Tibial artery (tissue), 4 donors: ENCODE data around the gene TCFL5.

ENCODE experiments used
- DNase-seq, 2 donors: peaks; one replicate each; pipeline ENCODE4 v3.0.0-alpha.2; 2019
- H3K27ac ChIP-seq, 2 donors: fragments of 200-600 bp; sonication (generic) in 1 of 2; 1 replicate in 1 of 2; 2 replicates in 1 of 2; pipeline ENCODE4 v1.5.1; 2018 to 2019; ENCODE audit warnings: mild to moderate bottlenecking in 1 of 2
- H3K27me3 ChIP-seq, 2 donors: fragments of 200-600 bp; sonication (generic) in 1 of 2; one replicate each; pipeline versions ENCODE4 v1.5.1 to v1.6.0; 2016 to 2019
- H3K36me3 ChIP-seq, 3 donors: fragments of 200-600 bp; sonication (generic) in 2 of 3; one replicate each; pipeline ENCODE4 v1.5.1; 2016 to 2019; ENCODE audit warnings: mild to moderate bottlenecking in 2 of 3
- H3K4me1 ChIP-seq, 4 donors: fragments of 200-600 bp; sonication (generic) in 2 of 4; 1 replicate in 3 of 4; 2 replicates in 1 of 4; pipeline ENCODE4 v1.5.1; 2016 to 2019
- H3K4me3 ChIP-seq, 2 donors: fragments of 200-600 bp; sonication (generic) in 1 of 2; 1 replicate in 1 of 2; 2 replicates in 1 of 2; pipeline ENCODE4 v1.5.1; 2018 to 2019; ENCODE audit warnings: mild to moderate bottlenecking in 2 of 2
- H3K9me3 ChIP-seq, 3 donors: fragments of 200-600 bp; sonication (generic) in 1 of 3; one replicate each; pipeline ENCODE4 v1.5.1; 2016 to 2019
- intact Hi-C: fragments of 100-400 bp; cut with DNase I; formaldehyde crosslinking; loops from one replicate; pipeline ENCODE4 v1.15.0; 2023; ENCODE audit warnings: low total_unique reads
- TF ChIP-seq, protein P1 (sequence below), 2 experiments: fragments of 200-600 bp in 1 of 2; fragments of 450-650 bp in 1 of 2; IDR thresholded peaks; one replicate each; pipeline ENCODE4 v1.5.1; 2017 to 2019; ENCODE audit warnings: antibody characterized with exemption in 2 of 2, mild to moderate bottlenecking in 1 of 2, moderate library complexity in 1 of 2

Gene TCFL5

GRCh38 chr20:62799036-62799435 lies 62.6 kb downstream of the TCFL5 start:
- intact Hi-C loops, result no loop called here
- H3K36me3 ChIP-seq, result peaks cover 15 to 38% (median 35%) of the 10 kb centered on the region in 3 donors
- H3K4me3 ChIP-seq, result no peak overlapping the region
- TF ChIP-seq, protein P1, sequence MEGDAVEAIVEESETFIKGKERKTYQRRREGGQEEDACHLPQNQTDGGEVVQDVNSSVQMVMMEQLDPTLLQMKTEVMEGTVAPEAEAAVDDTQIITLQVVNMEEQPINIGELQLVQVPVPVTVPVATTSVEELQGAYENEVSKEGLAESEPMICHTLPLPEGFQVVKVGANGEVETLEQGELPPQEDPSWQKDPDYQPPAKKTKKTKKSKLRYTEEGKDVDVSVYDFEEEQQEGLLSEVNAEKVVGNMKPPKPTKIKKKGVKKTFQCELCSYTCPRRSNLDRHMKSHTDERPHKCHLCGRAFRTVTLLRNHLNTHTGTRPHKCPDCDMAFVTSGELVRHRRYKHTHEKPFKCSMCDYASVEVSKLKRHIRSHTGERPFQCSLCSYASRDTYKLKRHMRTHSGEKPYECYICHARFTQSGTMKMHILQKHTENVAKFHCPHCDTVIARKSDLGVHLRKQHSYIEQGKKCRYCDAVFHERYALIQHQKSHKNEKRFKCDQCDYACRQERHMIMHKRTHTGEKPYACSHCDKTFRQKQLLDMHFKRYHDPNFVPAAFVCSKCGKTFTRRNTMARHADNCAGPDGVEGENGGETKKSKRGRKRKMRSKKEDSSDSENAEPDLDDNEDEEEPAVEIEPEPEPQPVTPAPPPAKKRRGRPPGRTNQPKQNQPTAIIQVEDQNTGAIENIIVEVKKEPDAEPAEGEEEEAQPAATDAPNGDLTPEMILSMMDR (IDR thresholded peaks at IDR 0.05), result no peak
- no peak overlapping the region for H3K27ac ChIP-seq
- H3K9me3 ChIP-seq, result no peaks in the 10 kb centered on the region
- H3K4me1 ChIP-seq, result peaks cover 3 to 42% (median 12%) of the 10 kb centered on the region in 4 donors
- DNase-seq, result no peak
- no peaks in the 10 kb centered on the region for H3K27me3 ChIP-seq

DNA sequence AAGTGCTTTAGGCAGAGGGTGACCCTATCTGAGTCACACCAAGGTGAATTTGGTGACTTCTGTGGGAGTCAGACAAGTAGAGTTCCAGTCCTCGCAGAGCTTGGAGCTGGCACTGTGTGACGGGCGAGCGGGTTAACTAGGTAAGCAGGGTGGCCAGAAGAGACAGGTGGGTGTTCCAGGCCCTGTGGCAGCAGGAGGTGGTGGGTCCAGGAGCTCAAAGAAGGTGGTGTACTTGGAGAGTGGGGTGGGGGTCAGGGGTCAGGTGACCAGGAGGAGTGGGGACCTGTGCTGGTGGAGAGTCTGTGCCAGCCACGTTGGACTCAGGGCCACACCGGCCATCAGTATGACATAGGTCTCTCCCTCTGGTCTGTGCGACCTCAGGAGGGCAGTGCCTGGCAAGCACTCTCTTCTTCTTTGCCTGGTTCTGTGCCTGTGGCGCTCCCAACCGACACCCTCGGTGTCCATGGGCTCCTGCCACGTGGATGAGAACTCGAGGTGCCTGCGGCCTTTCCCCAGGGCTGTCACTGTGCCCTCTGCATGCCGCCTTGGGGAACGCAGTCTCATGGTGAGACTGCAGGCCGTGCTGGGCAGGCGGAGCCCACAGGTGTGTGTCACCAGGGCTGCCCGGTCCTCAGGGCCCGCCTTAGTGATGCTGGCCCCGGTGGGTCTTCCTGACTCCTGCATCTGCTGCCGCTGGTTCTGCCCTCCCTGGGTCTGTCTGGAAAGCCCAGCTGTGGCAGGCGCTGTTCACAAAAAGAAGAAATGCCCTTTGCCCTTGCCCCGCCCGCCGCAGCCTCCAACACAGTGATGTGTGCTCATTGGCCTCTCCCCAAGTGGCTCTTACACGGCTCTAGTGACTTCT lies 63.7 kb downstream of the TCFL5 start:
- peaks cover 15 to 38% (median 35%) of the 10 kb centered on the region in 3 donors for H3K36me3 ChIP-seq
- peak overlapping the region; percentile 93 to 94 for H3K27ac ChIP-seq
- H3K4me1 ChIP-seq, result peaks cover 9 to 43% (median 16%) of the 10 kb centered on the region in 4 donors
- no peaks in the 10 kb centered on the region for H3K9me3 ChIP-seq
- TF ChIP-seq, protein P1 (IDR thresholded peaks at IDR 0.05), result no peak
- H3K4me3 ChIP-seq, result peak overlapping the region in 1 of 2 donors; percentile 90
- no peak for DNase-seq
- H3K27me3 ChIP-seq, result no peaks in the 10 kb centered on the region
- intact Hi-C loops, result no loop called here

GRCh38 chr20:62796699-62797491 lies 64.7 kb downstream of the TCFL5 start:
- Histone ChIP-seq H3K36me3 (peaks cover 15 to 38% (median 35%) of the 10 kb centered on the region in 3 donors), H3K27ac (peak overlapping the region; percentile 93 to 94), H3K9me3 (no peaks in the 10 kb centered on the region), H3K4me1 (peaks cover 9 to 33% (median 16%) of the 10 kb centered on the region in 4 donors), H3K27me3 (no peaks in the 10 kb centered on the region), H3K4me3 (peak overlapping the region; percentile 72 to 90)
- TF ChIP-seq, protein P1 (IDR thresholded peaks at IDR 0.05), result no peak
- intact Hi-C loops, result no loop called here
- DNase-seq, result no peak

DNA sequence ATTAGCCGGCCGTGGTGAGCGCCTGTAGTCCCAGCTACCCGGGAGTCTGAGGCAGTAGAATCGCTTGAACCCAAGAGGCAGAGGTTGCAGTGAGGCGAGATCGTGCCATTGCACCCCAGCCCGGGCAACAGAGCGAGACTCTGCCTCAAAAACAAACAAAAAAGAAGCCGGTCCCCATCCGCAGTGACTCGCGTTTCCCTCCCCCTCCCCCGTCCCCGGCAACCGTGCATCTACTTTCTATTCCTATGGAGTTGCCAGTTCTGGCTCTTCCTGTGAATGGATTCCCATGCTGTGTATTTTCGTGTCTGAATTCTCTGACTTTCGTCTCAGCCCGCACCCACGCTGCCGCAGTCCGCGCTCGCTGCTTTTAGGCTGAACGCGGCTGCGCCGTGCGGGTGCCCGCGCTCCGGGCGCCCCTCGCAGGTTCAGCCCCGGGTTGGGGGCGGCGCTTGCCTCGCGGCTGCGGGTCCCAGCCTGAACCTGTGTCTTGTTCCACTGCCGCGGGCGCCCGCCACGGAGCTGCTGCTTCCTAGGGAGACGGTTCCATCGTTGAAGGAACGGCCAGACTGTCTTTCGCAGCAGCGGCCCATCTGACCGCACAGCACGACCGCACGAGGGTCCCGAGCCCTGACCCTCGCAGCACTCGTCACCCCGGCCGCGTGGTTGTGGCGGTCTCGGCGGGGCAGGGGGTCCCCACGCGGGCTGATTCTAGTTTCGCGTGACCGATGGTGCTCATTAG lies 66.4 kb downstream of the TCFL5 start:
- peak overlapping the region; percentile 72 to 90 for H3K4me3 ChIP-seq
- peak; percentile 59 to 83 for DNase-seq
- TF ChIP-seq, protein P1 (IDR thresholded peaks at IDR 0.05), result no peak
- H3K36me3 ChIP-seq, result peaks cover 15 to 26% (median 24%) of the 10 kb centered on the region in 3 donors
- H3K27me3 ChIP-seq, result no peaks in the 10 kb centered on the region
- H3K9me3 ChIP-seq, result no peaks in the 10 kb centered on the region
- H3K4me1 ChIP-seq, result peaks cover 9 to 32% (median 16%) of the 10 kb centered on the region in 4 donors
- peak overlapping the region; percentile 93 to 94 for H3K27ac ChIP-seq
- intact Hi-C loops, result no loop called here
